NCI-H2227 (cell line): ENCODE data around the gene CEACAM21.
"Not testable (repeated sequence)": the region's sequence is repeated elsewhere in the genome, so short reads cannot be mapped to it uniquely, and the experiment has no call there.

Experiments used
- DNase-seq: peaks from one replicate; lab custom pipeline; 2025; ENCODE audit not compliant: unreplicated experiment; lab: John Stamatoyannopoulos, UW

Gene CEACAM21

DNA sequence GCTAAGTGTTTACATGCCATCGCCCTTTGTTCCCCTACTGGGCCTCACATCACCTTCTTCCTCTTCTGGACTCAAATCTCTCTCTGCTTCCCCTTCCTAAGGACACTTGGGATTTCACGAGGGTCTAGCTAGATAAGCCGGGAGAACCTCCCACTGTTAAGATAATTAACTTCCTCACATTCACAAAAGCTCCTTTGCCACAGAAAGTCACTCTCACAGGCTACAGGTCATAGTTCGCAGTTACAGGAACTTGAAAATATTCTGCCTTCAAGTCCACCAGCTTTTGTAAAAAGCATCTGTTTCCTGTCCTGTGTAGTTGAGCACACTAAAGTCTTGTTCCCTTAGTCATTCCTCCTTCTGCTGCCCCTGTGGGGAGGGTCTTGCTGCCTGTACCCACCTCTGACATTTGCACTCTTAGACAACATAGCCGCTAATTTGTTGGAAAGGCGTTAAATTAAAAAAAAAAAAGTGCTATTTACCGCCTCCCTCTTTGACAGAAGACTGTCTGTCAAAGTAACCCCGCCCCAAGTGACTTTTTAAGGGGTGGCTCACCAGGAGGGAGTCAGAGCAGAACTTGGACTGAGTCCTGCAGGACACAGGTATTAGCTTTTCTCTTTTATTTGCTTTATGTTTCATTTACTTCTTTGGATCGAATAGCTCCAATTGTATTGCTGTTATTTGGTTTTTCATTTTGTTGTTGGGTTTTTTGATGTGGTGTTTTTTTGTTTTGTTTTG, 26.8 kb upstream of the CEACAM21 start:
- no peak for DNase-seq

DNA sequence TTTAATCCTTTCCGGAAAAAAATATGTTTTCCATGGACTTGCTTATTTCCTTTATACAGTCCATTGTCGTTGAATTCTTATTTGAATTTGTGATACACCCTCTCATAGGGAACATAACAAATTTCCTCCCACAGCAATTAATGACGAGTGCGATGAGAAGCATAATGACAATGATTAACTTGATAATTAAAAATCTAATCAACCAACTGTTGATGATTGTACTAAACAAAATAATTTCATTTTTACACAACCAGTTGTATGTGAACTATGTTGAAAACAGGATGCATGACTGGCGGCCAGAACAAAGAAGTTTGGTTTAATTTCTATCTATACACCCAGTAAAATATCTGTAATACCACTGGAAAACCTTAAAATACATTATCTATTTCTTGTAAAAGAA, 26.1 kb upstream of the CEACAM21 start:
- no peak for DNase-seq

DNA sequence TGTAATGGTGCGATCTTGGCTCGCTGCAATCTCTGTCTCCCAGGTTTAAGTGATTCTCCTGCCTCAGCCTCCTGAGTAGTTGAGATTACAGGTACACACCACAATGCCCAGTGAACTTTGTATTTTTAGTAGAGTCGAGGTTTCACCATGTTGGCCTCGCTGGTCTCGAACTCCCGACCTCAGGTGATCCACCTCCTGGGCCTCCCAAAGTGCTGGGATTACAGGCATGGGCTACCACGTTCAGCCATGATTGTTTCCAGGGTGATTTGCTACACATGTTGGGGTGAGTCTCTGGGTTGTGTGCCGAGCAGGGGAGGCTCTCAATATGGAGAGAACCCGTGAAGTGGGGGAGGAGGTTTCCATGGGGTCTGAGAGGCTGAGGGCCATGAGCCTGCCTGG, 24.8 kb upstream of the CEACAM21 start:
- no peak for DNase-seq

DNA sequence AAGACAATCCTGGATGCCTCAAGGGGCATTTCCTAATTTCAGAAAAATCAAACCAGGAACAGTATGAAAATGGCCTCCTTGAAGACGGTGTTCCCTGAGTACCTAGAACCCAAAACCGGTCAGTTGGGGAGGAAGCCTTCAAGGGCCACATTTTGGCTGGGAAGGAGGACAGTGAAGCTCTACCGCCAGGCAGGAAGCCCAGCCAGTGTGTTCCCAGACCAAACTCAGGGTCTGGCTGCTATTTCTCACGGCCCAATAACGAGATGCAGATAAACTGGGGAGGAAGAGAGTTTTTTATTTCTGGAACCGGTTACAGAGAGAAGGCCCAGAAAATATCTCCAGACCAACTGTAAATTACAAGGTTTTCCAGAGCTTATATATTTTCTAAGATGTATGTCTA, 24.3 kb upstream of the CEACAM21 start:
- no peak for DNase-seq

DNA sequence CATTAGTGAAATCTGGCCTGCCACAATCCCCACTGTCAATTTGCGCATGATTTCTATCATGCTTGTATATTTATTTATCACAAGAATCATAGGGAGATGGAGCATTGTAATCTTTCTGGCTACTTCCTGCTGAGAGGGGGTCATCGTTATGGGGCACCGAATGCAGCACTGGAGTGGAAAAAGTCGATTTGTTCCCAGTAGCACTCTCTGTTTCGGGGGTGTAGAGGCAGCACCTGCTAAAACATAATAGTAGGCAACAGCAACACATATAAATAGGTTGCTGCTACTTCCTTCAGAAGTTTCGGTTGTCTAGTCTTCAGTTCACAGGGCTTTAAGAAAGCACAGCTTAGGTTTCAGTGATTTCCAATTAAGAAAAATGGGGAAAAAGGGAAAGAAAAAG, 23.4 kb upstream of the CEACAM21 start:
- no peak for DNase-seq

DNA sequence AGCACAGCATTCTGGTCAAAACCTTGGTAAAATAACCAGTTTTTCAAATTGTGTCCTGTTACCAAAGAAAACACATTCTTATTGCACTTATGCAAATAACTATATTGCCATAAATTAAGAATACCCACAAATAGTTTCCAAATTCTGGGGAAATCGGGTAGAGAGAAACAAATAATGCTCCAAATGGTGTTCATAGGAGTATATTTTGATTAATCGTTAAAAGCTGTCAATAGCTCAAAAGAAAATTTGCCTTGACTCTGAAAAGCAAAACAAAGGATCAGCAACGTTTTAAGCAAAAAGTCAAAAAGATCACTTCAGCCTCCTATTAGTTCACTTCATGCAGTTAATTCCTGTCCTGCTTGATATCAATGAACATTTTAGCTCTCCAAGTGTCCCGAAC, 22.2 kb upstream of the CEACAM21 start:
- no peak for DNase-seq

DNA sequence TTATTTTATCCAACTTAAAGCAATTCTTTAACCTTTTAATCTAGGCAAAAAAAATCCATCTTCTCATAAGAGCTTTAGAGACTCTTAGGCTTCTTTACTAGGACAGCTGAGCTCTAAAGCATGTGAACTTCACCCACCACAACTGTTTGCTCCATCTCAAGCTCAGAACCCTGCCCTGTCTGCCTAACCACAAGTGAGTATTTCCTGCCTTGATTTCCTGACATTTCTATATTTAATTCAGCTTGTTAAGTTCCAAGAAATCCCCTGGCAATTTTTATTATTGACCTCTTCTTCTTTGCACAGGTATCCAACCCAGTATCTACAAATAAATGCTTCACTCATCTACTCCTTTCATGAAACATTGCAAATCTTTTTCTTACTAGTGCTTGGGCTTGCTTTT, 21.1 kb upstream of the CEACAM21 start:
- no peak for DNase-seq

DNA sequence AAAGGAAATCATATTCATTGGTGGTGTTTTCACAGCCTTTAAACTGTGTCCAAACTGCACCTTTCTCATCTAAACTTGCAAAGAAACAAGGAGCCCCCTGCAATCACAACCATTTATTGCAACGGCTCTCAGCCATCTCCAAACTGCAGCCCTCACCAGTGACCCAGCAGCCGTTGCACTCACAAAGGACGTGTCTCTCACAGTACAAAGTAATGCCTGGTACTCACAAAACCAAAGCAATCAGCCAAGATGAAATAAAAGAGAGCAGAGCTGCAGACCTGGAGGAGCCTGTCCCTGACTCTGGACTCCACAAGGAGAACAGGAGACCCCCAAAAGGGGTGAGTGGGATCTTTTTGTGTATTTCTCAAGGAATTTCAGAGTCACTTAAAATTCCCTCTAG, 20.2 kb upstream of the CEACAM21 start:
- no peak for DNase-seq

DNA sequence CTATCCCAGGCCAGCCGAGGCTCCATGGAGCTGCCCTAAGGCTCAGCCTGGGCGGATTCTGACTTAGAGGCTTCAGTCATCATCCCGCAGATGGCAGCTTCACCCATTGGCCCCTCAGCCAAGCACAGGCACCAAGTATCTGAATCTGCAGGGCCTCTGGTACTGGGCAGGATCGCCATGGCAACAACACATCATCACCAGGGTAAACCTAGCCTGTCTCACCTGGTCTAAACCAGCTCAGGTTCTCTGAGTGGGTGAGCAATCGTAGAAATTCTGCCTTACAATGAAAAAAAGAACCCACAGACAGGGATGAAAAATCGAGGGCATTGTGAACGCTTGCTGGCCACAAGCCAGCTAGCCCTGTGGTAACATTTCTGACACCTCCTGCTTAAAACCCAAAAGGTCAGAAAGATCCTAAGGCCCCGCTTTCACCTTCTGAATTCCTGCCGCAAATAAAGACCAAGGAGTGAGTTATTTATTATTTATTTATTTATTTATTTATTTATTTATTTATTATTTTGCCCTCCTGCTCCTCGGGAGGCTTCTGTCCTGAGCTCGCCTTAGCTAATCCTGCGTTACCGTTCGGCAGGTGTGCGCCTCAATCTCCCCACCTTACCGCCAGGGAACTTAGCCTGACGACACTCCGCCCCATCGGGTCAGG, 12.0 kb upstream of the CEACAM21 start:
- DNase-seq: peak; percentile 62

DNA sequence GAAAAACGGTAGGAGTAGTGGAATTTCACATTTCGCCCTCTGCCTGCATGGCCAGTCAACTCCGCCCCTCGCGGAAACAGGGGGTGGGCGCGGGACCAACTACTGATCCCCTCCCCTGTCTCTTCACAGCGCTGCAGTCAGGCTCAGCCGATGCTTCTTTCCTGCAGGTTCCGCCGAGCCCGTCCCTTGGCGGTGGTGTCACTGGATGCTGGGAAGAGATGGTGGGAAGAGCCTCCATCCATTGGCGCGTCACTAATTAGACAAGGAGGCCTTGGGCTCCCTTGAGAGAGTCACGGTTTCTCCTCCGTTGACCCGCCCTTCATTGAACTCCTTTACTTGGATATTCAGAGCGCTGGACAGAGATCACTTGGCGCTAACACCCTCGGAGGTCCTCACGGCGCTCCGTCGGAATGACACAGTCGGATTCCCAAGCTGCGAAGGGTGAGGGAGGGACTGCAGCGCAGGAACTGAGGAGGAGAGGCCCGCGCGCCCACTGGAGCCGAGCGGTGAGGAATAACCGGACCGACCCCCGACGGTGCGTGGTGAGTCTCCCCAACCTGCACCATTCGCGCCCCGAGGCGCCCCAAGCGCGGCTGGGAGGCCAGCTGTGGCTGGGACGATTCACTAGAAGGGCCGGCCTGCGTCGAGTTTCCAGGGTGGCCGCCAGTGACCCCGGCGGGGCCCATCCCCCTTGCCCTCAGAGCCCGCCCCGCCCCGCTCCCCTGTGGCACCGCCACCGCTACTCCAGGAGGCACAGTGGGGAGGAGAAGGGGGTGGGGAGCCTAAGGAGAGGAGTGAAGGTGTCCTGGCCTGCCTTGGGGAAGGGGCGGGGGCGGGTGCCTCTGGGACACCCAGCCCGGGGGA, 11.2 kb upstream of the CEACAM21 start:
- DNase-seq: peak; percentile 54

DNA sequence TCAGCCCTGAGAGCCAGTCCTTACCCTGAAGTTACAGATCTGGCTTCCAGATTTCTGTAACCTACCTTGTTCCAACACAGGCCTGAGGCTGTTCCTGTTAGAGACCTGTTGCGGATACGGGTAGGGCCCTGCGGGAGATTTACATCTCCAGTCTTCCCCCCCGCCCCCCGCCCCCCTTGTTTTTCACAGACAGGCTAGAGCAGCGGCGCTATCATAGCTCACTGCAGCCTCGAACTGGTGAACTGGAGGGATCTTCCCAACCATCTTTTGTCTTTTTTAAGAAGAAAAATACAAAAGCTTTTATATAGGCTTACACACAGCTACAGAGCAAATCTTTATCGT, 10.6 kb upstream of the CEACAM21 start:
- DNase-seq: no peak

DNA sequence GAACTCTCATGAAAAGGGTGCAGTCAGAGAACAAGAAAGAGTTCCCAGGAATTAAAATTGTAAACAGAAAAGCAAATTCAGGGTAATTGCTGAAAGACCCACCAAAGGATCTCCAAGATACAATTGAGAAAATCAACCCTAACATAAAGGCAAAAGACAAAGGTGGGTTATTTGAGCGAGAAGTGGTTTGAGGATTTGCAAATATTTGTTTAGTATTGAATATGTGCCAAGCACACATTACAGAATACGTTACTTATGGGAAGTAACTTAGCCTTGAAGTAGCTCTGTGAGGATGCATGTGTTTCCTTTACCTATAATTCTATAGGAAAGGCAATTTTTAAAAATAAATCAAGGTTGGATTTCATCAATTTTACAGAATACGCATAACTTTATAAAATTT, 10.0 kb upstream of the CEACAM21 start:
- no peak for DNase-seq

DNA sequence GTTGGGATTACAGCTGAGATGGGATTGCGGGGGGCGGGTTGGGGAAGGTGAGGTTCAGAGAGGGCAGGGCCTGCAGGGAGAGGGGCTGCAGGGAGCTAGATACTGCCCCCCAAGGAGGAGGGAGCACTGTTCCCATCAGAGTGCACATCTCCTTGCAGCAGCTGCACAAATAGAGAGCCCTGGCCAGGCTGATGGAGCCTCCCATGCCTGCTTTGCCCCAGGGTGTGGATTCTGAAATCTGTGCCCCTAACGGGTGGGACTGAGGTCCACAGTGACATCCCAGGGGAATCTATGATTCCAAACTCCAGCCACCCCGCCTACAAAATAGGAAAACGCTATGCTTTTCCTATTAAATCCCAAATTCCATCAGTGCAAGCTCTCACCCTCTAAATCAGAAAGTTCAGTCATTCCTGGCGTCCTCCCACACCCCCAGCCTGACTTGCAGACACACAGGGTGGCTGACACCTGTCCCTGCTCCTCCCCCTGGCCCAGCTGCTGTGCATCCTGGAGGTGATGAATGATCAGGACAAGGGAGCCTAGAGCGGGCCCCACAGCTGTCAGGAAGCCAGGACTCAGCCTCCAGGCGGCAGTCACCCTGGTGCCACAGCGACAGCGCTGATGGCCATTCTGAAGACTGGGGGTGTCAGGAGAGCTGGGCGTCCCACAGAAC, 6.3 kb upstream of the CEACAM21 start:
- no peak for DNase-seq

DNA sequence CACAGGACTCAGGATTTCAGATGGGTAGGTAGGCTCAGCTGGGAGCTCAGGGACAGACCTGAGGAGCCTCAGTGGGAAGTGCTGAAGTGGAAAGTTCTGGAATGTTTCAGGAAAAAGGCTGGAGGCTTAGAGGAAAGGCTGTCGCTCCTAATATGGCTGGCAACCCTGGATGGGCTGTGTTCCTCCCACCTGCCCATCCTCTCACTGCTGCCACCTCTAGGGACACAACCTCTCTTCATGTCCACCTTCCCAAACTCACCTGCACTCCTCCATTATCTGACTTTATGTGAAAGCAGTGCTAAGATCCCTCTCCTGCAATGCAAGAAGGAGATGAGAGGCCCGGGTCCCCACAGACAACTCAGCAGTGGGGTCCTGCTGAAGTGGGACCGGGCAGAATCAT, 5.8 kb upstream of the CEACAM21 start:
- no peak for DNase-seq

DNA sequence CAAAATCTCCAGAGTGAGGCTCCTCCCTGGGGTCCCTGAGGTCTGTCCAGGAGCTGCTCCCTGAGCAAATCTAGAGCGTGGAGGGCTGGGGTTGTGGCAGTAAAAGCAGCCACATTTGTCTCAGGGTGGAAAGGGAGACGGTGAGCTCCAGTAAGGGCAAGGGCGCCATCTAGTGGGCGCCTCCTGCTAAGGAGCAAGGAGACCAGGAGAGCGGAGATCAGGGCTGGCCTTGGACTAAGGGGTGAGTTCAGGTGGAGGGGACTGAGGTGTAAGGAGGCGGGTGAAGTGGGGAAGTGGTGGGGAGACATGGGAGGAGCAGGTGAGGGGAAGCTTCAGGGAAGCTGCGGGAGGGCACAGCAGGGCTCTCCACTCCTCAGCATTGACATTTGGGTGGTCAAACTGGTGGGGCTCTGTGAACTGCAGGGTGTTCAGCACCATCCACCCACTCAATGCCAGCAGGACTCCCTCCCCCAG, 5.3 kb upstream of the CEACAM21 start:
- DNase-seq: peak; percentile 96

DNA sequence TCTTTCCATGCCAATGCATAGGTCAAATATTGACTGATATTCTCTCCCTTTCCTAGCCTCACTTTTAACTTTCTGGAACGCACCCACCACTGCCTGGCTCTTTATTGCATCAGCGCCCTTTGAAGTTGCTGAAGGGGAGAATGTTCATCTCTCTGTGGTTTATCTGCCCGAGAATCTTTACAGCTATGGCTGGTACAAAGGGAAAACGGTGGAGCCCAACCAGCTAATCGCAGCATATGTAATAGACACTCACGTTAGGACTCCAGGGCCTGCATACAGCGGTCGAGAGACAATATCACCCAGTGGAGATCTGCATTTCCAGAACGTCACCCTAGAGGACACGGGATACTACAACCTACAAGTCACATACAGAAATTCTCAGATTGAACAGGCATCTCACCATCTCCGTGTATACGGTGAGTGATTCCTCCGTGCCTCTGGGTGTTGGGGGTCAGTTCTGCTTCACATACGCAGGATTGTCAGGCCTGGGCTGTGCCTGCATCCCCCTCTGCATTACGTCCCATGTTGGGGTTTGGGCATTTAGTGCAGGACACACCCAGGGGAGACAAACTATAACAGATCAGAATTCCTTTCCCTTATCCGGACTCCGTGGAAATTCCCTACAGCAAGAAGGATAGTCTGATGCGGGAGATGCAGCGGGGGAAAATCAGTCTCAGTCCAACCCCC, 1.3 kb downstream of the CEACAM21 start:
- DNase-seq: no peak

DNA sequence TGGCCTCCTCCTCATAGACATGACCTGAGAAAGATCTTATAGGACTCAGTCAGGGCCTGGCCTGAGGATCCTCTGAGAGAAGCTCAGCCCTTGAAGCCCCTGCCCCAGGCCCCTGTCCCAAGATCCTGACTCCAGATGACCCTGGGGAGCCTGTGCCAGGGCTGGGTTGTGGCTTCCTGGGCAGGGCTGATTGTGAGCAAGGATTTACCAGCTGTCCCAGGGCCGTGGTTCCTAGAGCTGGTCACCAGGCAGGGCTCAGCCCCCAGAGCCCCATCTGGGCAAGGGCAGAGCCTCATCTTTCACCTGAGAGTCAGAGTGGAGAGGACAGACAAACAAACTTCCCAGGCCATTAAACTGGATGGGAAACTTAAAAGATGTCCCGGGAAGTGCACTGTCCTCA, 1.9 kb downstream of the CEACAM21 start:
- DNase-seq: no peak

DNA sequence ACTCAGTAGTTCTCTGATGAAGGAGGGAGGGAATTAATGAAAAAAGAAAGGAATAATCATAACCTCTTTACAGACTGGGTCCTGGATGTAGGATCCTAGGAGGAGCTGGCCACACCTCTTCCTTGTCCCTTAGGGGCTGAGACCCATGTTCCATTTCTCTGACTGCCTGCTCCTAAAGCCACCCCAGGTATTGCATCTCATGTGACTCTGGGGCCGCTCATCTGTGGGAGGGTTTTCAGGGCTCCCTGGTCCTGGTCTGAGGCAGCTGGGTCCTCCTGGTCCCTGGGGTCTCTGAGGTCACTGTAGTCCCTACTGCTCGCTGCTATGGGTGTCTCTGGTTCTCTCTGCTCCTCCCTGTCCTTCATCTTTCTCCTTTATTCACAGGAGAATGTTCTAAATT, 2.9 kb downstream of the CEACAM21 start:
- no peak for DNase-seq

DNA sequence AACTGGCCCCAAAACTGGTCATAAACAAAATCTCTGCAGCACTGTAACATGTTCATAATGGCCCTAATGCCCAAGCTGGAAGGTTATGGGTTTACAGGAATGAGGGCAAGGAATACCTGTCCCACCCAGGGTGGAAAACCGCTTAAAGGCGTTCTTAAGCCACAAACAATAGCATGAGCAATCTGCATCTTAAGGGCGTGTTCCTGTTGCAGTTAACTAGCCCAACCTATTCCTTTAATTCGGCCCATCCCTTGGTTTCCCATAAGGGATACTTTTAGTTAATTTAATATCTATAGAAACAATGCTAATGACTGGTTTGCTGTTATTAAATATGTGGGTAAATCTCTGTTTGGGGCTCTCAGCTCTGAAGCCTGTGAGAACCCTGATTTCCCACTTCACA, 5.1 kb downstream of the CEACAM21 start:
- DNase-seq: not testable (repeated sequence)

DNA sequence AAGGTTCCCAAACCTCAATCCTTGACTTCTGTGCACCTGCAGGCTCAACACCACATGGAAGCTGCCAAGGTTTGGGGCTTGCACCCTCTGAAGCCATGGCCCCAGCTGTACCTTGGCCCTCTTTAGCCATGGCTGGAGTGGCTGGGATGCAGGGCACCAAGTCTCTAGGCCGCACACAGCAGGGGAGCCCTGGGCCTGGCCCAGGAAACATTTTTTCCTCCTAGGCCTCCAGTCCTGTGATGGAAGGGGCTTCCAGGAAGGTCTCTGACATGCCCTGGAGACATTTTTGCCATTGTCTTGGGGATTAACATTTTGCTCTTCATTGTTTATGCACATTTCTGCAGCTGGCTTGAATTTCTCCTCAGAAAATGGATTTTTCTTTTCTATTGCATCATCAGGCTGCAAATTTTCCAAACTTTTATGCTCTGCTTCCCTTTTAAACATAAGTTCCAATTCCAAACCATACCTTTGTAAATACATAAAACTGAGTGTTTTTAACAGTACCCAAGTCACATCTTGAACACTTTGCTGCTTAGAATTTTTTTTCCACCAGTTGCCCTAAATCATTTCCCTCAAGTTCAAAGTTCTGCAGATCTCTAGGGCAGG, 6.7 kb downstream of the CEACAM21 start:
- not testable (repeated sequence) for DNase-seq
